Endothelial cell of umbilical vein (primary cell): ENCODE results near the gene PTGS2.

Experiments used
- CTCF ChIP-seq, 2 donors: IDR thresholded peaks; 1 replicate in 1 of 2; 2 replicates in 1 of 2; pipeline ENCODE4 v1.5.1; 2011; ENCODE audit warnings: low read length in 2 of 2, mild to moderate bottlenecking in 2 of 2, moderate library complexity in 2 of 2, control low read depth in 1 of 2, inconsistent platforms in 1 of 2, low read depth in 1 of 2; ENCODE audit not compliant: insufficient read depth in 1 of 2; ENCODE audit errors: extremely low read depth in 1 of 2
- EZH2 ChIP-seq: IDR thresholded peaks from 2 replicates; pipeline ENCODE4 v1.6.1; 2012; ENCODE audit warnings: borderline replicate concordance, low read depth, mild to moderate bottlenecking, moderate library complexity, low read length, inconsistent platforms; ENCODE audit not compliant: severe bottlenecking
- FOS ChIP-seq: IDR thresholded peaks from 2 replicates; pipeline ENCODE4 v1.6.1; 2011; ENCODE audit warnings: mild to moderate bottlenecking, low read length, moderate library complexity, borderline replicate concordance; ENCODE audit not compliant: insufficient read depth
- JUN ChIP-seq: IDR thresholded peaks from 2 replicates; pipeline ENCODE4 v1.6.1; 2011; ENCODE audit warnings: borderline replicate concordance, low read depth; ENCODE audit not compliant: insufficient read length, insufficient read depth
- MYC ChIP-seq: IDR thresholded peaks from one replicate; pipeline ENCODE4 v1.6.1; 2011; ENCODE audit warnings: mild to moderate bottlenecking, low read depth, low read length
- POLR2A ChIP-seq: IDR thresholded peaks from 2 replicates; pipeline ENCODE4 v1.6.1; 2012; ENCODE audit warnings: low read depth, mild to moderate bottlenecking, control low read depth, low read length
- POLR2AphosphoS5 ChIP-seq: IDR thresholded peaks from 2 replicates; pipeline ENCODE4 v1.6.1; 2012; ENCODE audit warnings: low read depth, mild to moderate bottlenecking, control low read depth, low read length, moderate library complexity; ENCODE audit not compliant: insufficient read depth
- TF ChIP-seq, protein P1 (sequence below): IDR thresholded peaks from 2 replicates; pipeline ENCODE4 v1.6.1; 2011; ENCODE audit not compliant: insufficient read depth, insufficient read length

DNA sequence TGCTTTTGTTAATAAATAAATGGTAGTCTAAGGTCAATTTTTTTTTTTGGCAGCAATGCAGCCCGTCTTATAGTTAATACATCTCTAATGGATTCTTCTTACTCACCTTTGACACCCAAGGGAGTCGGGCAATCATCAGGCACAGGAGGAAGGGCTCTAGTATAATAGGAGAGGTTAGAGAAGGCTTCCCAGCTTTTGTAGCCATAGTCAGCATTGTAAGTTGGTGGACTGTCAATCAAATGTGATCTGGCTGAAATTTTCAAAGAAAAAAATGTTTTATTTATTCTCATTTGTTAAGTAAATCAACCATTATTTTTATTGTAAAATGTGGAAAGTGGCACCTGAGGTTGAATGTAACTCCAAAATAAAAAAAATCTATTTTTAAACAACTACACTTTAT is 2.1 kb downstream of the PTGS2 start:
- TF ChIP-seq JUN = no peak
- TF ChIP-seq, protein P1, sequence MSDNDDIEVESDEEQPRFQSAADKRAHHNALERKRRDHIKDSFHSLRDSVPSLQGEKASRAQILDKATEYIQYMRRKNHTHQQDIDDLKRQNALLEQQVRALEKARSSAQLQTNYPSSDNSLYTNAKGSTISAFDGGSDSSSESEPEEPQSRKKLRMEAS = no peak
- TF ChIP-seq CTCF (IDR thresholded peaks at IDR 0.05; ENCODE audit: extremely low read depth in 1 of 2, insufficient read depth in 1 of 2, low read depth in 1 of 2, low read length in 2 of 2) = no peak
- no peak for TF ChIP-seq EZH2
- TF ChIP-seq POLR2A = no peak
- no peak for TF ChIP-seq MYC
- TF ChIP-seq POLR2AphosphoS5 = no peak
- TF ChIP-seq FOS = no peak
